NCI-H524 (cell line): ENCODE results near the gene ZIC1.
A peak's percentile ranks its signal among the peaks of the same experiment; 100 is the strongest.

Source experiments
- DNase-seq, 2 experiments: peaks; one replicate each; lab custom pipeline; 2025; lab: John Stamatoyannopoulos, UW

Gene ZIC1

DNA sequence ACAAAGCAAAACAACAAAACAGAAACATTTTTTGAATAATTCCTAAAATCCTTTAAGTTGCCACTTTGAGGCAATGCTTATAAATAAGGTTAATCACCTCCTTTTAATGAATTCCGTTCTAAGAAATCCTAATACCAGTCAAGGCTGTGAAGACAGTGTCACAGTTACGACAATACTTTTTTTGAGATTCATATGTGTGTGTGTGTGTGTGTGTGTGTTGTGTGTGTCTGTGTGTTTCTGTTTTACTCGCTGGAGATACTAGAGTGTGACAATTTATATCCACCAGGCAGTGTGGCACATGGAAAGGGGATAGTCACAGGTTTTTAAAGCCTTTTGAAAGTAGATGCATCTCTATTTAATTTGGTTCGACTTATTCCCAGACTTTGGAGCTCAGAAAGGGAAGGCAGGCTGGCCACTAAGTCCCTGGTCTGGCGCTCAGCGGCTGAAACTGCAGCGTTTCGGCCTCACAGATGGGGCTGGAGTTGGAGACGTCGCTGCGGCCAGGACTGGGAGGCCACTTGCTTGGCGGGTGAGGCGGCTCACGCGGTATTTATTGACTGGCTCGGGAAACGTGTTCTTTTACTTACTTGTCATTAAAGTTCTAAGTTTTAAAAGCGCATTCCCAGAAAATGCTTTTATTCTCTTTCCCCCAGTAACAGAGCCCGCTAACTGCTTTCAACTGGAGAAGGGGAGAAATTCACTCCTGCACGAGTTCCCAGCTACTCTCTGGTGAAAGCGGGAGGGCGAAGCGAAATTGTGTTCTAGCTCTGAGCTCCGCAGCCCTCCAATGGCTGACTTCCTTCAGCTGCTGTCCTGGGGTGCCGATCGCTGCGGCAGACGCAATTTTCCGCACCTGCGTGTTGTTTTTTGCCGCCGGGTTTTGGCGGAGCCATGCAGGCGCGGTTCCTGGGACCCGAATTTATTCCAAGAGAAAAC lies 13.7 kb downstream of the ZIC1 start:
- no peak for DNase-seq

DNA sequence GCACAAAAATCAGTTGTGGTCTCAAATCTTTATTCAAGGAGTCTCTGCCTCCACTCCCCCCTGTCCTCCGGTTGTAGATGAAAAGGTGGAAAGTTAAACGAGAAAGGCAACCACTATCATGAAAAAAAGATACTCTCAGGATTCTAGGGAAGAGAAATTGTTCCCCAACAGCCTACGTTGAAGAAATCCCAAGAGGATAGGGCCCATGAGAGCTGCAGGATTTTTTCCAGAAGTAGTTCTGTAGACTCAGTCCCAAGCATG lies 14.3 kb downstream of the ZIC1 start:
- no peak for DNase-seq

DNA sequence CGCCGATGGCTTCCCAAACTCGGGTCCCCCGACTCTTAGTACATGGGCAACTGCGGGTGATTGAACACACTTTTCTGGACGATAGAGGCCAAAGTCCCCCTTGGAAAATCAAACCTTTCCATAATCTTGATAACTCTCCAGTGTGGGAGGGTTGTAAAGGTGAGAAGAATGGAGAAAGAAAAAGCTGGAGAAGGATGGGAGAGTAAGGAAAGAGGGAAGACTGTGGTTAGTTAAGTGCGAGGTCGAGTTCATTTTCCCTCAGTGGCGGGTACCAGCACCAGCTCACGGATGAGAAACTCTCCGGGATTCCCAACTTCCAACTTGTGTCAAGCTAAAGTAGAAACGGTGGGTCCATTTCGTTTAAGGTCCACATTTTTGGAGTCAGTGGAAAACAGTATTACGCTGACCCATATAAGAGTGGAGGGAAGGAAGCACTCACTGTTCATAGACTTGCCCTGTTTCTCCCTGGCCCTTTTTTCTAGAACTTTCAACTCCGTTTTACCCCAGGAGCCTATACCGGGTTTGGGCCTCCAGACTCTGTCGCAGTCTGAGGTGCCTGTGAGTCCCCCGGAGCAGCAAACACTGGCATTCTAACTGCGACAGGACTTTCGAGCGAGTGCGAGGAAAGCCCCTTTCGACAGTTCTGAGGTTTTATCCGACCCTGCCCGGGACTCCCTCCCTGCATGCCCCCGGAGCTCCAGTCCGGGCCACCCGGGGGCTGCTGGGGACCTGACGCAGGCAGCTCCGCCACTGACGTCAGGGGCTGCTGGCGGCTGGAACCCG lies 14.8 kb downstream of the ZIC1 start:
- DNase-seq = no peak

DNA sequence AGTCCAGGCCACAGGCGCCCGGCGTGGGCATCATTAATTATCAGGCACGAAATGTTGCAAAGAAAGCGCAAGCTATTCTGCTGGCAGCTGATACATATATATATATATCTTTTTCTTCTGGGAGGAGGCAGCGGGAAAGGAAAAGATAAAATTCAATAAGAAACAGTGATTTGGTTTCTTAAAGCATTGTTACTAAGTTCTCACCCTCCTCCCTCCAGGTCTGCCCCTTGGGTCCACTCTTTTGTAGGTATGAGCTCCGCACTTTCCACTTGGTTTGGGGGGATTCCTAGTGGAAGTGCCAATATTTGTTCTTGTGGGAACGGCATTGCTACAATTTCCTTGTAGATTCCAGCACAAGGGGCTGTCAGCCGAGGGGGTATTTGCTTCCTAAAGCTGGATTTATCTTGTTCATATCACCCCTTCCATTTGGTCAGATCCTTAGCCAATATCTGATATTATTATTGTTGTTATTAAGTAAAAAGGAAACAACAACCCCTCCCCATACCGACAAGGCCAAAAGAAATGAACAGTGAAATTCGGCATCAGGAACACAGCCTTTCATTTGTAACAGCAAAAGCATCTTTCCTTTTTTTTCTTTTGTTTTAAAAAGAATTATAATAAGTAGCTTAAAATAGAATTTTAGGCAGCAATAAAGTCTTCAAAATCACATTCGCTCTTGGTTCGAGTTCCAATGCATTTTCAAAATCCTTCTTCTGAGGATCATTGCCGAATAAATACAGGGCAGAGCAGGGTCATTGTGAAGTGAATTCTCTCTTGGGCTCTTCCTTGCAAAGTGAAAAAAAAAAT lies 15.6 kb downstream of the ZIC1 start:
- no peak for DNase-seq

DNA sequence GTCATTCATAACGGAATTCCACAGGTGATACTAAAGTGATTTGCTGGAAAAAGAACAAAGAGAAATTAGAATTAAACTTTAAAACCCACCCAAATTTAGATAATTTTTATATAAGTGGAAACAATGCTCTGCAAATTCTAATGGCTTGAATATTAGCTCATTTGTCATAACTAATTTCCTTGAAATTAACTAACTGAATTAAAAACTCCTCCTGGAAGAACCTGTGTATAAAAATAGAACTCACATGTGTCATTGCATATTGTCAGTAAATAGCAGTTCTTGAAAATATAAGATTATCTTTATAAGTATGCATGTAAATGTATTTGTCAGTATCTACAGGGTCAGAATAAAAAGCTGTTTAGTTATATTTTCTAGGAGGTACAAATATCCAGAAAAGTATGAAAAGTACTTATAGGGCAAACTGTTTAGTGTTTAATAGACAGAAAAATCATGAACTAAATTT lies 16.3 kb downstream of the ZIC1 start:
- DNase-seq = no peak

DNA sequence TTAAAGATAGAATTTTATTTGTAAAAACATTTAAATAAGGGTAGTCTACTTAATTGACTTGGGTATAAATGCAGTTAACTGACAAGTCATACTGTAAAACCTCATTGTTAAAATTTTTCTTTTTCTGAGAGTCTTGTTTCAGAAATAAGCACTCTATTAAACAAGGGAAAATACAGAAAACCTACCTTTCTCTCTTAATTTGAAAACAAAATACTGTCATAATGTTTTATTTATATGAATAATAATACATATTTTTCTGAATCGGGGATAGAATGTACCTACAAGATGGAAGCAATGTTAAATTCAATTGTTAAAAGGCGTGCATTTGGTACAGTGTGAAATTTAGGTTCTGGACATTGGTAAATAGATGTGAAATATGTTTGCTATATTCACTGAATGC lies 17.8 kb downstream of the ZIC1 start:
- DNase-seq = no peak

DNA sequence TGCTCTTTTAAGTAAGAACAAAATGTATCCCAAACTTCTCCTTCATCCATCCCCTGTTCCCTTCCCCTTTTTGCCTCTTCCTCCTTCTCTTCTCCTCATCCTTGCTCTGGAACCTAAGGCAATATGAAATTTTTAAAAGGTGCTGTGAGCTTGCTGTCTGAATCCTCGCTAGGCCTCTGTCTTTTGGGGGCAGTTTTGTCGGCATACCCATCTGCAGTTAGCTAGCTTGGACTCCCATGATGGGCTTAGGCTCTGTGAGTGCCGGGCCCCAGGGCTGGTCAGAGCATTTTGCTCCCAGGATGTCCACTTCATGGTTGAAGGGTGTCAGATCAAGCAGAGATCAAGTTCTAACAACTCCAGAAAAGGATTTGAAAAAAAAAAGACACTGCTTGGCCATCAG lies 18.6 kb downstream of the ZIC1 start:
- DNase-seq = no peak

DNA sequence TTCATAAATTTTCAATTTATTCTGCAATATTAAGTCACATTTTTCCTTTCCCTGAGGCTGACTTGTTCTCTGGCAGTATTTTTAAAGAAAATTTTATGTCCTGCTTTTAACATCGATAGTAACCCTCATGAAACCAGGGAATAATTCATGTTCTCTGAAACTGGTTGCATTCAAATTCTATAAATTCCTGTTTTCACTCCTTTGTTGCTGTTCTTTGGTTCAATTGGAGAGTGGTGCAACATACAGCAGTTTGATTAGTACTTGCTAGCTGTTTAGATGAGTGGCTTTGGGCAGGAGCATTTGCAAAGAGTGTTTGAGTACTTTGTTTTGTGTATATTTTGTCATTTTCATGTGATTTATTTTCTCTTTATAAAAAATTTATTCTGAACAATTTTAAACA lies 19.2 kb downstream of the ZIC1 start:
- DNase-seq = no peak

DNA sequence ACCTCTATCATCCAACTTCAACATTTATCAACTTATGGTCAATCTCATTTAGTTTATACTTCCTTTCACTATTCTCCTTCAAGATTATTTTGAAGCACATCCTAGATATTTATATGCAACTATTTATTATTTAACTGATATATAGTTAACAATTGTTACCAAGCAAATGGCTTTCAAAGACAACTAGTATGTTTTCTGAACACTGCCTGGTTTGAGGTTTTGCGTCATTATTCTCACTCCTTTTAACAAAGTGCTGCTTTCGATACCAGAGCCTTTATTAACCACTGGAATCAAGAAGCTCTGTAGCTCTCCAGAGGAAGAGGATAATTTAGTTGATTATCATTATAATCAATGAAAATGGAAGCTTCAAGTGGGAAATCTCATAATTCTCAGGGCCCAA lies 19.6 kb downstream of the ZIC1 start:
- no peak for DNase-seq

DNA sequence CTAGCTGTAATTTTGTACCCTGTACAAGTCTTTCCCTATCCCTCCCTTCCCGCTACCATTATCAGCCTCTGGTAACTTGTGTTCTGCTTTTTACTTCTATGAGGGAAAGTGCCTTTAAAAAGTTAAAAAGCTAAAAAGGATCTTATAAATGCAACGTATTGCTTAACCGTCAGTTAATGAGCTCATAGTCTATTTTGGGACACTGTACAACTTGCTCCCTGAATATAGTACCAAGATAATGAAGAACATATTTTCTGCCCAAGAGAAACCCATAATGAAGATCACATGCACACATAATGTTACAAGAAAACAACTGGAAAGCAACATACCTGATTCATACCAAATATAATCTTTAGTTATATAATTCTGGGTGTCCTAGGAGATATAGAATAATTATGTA lies 22.6 kb downstream of the ZIC1 start:
- DNase-seq = no peak

DNA sequence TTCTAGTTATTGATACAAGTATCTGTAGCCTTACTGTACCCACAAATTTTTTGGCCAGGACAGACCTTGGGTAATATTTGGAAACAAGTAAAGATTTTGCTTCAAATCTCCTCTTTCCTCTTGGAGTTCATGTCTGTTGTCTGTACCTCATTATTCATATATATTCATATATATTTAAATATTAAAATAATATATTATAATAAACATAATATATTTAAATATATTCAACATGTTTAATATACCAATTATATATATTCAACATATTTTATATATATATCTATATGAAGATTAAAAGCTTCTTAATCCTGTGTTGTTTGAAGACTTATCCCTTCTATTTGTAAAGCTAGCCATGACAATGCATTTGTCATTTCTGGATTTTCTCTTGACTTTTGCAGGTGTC lies 38.1 kb downstream of the ZIC1 start:
- no peak for DNase-seq

DNA sequence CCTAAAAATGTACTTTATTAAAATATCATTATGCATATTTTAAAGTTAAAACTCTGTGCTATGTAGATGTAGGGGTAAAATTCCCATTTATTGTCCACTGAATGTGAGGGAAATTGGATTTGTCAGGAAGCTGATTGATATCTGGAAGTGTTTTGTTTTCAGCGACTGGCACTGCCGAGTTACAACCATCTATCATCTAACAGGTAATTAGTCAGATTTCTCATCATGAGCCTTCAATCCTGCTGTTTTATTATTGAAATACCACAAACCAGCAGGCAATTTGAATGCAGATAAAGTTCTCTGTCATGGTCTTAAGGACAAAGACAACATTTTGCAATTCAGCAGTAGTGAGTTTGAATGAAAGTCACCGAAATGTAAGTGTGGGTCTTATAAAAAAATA lies 40.5 kb downstream of the ZIC1 start:
- DNase-seq = no peak

DNA sequence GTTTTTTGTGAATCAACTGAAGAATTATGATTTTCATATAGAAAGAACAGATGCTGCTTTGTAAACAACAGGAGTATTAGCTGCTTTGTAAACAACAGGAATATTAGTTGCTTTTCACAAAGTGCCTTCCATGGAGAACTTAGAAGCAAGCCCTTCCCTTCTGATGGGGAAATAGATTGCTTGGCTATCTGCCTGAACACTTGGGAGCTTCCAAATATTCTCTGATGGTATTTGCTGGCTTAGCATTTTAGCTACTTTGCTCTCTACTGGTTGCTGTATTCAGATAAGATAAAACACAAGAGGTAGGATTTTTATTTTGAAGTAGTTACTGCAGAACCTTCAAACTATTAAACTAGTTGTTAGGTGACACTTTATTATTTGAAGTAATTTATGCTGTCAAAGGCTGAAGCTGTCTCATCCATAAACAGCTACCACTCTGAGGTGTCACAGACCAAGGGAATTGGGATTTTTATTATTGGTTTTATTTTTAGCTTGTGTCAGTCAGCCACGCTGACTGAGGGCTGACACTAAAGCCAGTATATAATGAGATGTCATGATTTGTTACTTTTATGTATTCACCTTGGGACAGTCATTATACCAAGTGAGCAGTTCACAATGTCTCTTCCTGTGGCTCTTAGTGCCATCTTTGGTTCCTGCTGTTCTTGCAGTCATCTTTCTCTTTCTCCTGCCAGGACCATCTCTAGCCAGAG lies 50.0 kb downstream of the ZIC1 start:
- DNase-seq = no peak

DNA sequence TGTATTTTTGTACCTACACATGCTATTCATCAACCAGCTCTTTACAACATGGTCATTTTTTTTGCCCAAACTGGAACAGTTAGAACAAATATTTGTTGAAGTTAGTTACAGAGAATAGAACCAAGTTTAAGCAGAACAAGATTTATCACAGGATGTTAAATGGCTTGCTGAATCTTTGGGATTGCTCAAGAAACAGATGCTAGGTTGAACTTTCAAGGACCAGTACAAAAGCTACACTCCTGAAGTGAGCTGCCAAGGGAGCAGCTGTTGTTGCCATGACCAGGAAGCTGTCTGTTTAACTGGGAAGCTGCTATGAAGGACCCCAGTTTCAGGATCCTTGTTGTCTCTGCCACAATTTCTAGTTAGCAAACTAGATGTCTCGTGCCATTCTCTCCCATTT lies 53.7 kb downstream of the ZIC1 start:
- peak; percentile 74 to 85 for DNase-seq
